ENCODE results near the gene DNAH3.
"Not testable (repeated sequence)": the region's sequence is repeated elsewhere in the genome, so short reads cannot be mapped to it uniquely, and the experiment has no call there.

The DNAH3 gene

DNA sequence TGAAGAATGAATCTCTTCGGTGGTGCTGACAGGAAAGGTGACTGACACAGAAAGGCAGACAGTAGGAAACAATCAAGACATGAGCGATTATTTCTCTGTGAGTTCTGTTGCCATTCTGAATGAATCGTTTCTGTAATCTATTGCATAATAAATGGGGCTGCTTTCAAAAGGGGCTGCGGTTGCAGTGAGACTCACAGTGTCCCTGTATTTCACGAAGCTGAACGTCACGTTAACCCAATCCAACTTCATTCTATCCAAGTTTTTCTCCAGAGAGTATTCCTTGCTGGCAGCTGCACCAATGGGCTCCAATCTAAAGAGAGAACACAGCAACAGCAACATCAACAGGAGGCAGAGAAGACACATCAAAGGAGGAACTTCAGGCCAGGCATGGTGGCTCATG, 75.4 kb downstream of the DNAH3 start:
- no peak for DNase-seq (ENCODE audit: low read depth in 3 of 3)

GRCh38 chr16:21072976-21073375, 77.7 kb downstream of the DNAH3 start:
- DNase-seq (ENCODE audit: low read depth in 3 of 3): no peak

- DNase-seq (ENCODE audit: low read depth in 3 of 3): no peak
Measured at GRCh38 chr16:21071741-21072140, 78.9 kb downstream of the DNAH3 start.

DNA sequence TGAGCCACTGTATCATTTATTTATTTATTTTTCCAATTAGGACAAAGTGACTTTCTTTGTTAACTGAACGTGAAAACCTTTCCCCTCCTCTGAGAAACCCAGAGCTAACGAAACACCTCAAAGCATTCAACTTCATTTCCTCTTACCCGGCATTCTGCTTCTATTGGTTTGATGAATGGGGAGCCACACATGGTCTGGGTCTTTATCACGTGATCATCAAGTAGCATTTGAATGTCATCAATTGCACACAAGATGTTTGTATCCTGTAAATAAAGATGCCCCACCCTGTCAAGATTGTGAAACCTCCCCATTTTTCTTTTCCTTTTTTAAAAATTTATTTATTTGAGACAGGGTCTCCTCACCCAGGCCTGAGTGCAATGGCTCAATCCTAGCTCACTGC, 80.1 kb downstream of the DNAH3 start:
- no peak for DNase-seq (ENCODE audit: low read depth in 3 of 3)

GRCh38 chr16:21069986-21070385, 80.7 kb downstream of the DNAH3 start:
- no peak for DNase-seq (ENCODE audit: low read depth in 3 of 3)

GRCh38 chr16:21064203-21064602, 86.4 kb downstream of the DNAH3 start:
- DNase-seq (ENCODE audit: low read depth in 3 of 3): no peak

DNA sequence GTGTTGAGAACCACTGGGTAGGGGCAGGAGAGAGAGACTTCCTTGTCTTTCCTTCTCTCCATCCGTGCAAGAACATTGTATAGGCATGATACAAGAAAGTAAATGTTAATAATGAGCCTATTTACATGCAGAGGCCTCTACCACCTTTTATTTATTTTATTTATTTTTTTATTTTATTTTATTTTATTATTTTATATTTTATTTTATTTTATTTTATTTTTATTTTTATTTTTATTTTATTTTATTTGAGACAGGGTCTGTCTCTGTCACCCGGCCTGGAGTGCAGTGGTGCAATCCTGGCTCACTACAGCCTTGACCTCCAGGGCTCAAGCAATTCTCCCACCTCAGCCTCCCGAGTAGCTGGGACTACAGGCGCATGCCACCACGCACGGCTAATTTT, 87.3 kb downstream of the DNAH3 start:
- not testable (repeated sequence) for DNase-seq (ENCODE audit: low read depth in 3 of 3)

- no peak for DNase-seq (ENCODE audit: low read depth in 3 of 3)
Measured at GRCh38 chr16:21060027-21060510, 90.6 kb downstream of the DNAH3 start.

DNA sequence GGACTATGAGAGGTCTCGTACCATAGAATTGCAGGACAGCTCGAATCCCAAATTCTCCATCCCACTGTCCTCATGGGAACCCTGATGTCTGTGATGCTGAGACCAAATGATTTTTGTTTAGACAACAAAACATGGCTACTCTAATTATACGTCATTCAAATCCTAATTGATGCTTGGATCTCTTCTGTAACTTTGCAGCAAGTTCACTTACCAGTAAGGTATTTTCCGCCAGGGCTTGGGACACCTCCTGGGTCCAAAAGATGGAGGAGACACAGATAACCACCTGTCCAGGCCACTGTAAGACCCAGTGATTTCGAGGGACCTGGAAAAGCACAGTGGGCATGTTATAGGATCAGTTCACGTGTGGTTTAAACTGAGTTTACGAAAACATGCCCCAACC, 92.8 kb downstream of the DNAH3 start:
- DNase-seq (ENCODE audit: low read depth in 3 of 3): no peak

DNA sequence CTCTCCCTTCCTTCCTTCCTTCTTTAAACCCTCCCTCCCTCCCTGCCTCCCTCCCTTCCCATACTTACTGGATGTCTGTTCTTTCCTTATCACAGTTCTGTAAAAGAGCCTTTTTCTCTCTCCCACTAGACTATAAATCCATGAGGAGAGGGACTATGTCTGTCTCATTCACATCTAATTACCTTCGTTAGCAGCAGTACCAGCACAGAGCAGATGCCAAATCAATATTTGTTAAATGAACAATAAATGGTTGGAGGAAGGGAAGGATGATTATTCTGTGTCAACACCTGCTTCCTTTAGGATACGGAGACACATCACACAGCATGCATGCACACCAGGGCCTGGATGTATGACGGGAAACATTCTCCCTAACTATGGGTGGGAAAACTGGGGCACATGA, 94.2 kb downstream of the DNAH3 start:
- DNase-seq (ENCODE audit: low read depth in 3 of 3): no peak

DNA sequence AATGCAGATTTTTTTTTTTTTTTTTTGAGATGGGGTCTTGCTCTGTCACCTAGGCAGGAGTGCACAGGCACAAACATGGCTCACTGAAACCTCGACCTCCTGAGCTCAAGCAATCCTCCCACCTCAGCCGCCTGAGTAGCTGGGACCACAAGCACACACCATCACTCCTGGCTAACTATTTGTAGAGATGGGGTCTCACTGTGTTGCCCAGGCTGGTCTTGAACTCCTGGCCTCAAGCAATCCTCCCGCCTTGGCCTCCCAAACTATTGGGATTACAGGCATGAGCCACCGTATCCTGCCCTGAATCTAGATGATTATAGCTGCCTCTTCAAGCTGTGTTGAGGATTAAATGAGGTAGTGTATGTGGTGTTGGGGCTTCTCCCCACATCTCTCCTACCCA, 94.9 kb downstream of the DNAH3 start:
- not testable (repeated sequence) for DNase-seq (ENCODE audit: low read depth in 3 of 3)

DNA sequence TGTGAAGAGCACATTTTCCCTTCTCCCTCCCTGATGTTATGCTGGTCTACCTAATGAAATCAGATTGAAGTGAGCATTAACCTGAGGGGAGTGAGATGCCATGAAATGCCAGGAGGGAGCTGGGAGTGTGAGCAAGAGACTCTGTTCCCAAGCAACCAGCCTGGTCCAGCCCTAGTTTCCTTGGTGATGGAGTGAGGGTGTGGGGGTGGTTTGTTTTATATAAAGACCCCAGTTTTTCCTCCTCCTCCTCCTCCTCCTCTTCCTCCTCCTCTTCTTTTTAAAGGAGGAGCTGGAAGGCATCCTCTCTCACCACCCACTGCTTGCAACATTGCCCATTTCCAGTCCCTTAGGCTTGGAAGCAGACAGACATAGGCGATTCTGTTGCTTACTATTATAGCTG, 97.1 kb downstream of the DNAH3 start:
- no peak for DNase-seq (ENCODE audit: low read depth in 3 of 3)

DNA sequence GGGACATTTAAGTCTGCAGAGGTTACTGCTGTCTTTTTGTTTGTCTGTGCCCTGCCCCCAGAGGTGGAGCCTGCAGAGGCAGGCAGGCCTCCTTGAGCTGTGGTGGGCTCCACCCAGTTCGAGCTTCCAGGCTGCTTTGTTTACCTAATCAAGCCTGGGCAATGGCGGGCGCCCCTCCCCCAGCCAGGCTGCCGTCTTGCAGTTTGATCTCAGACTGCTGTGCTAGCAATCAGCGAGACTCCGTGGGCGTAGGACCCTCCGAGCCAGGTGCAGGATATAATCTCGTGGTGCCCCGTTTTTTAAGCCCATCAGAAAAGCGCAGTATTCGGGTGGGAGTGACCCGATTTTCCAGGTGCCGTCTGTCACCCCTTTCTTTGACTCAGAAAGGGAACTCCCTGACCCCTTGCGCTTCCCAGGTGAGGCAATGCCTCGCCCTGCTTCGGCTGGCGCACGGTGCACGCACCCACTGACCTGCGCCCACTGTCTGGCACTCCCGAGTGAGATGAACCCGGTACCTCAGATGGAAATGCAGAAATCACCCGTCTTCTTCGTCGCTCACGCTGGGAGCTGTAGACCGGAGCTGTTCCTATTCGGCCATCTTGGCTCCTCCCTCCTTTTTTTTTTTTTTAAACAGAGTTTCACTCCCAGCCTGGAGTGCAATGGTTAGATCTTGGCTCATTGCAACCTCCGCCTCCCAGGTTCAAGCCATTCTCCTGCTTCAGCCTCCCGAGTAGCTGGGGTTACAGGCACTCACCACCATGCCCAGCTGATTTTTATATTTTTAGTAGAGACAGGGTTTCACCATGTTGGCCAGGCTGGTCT, 102.3 kb downstream of the DNAH3 start:
- DNase-seq (ENCODE audit: low read depth in 3 of 3): not testable (repeated sequence)

DNA sequence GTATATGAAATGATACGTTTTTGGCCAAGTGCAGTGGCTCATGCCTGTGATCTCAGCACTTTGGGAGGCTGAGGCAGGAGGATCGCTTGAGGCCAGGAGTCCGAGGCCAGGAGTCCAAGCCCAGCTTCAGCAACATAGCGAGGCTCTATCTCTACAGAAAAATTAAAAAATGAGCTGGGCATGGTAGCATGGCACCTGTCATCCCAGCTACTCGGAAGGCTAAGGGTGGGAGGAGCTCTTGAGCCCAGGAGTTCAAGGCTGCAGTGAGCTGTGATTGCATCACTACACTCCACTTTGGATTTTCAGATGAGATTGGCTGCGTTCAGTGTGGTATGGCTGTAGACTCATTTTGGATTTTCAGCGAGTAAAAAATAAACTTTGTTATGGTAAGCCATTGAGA, 112.4 kb downstream of the DNAH3 start:
- no peak for DNase-seq (ENCODE audit: low read depth in 3 of 3)

DNA sequence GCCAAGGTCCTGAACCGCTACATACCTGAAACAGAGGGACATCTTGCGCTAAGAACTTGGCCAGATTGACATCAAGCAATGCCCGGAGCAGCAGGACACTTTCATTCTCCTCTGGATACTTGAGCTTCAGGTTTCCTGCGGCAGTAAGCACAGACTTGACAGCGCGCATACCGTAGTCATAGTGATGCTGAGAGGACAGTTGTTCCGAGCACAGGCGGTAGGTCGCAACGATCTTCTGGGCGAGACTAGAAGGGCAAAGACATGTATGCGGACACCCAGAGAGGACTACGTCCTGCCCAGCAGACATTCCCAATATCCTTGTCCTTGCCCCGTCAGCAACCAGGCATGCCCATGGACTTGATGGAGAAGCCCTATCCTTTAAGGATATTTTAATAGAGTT, 112.9 kb downstream of the DNAH3 start:
- DNase-seq (ENCODE audit: low read depth in 3 of 3): no peak

DNA sequence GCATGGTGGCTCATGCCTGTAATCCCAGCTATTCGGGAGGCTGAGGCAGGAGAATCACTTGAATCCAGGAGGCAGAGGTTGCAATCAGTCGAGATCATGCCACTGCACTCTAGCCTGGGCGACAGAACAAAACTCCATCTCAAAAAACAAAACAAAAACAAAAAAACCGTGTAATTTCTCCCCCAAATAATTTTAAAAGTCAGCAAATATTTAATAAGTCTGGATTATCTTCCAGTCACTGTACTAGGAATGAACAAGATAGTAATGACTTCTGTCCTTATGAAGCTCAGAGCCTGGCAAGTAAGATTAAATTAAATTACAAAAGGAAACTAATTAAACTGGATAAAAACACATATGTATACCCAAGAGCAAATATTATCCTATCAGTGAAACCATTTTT, 113.5 kb downstream of the DNAH3 start:
- DNase-seq (ENCODE audit: low read depth in 3 of 3): no peak

DNA sequence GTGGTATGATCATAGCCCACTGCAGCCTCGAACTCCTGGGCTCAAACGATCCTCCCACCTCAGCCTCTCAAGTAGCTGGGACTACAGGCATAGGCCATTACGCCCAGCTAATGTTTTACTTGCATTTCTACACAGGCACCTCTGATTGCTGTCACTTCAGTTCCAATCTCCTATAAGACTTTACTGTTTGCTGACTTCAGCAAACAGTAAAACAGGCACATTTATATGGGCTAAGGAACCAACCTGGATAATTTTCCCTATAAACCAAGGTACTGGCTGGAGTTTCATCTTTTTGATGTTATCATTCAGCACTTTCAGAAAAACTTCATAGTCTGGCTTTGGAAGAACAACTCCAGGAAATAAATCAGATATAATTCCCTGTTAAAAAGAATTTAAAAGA, 114.2 kb downstream of the DNAH3 start:
- DNase-seq (ENCODE audit: low read depth in 3 of 3): no peak

DNA sequence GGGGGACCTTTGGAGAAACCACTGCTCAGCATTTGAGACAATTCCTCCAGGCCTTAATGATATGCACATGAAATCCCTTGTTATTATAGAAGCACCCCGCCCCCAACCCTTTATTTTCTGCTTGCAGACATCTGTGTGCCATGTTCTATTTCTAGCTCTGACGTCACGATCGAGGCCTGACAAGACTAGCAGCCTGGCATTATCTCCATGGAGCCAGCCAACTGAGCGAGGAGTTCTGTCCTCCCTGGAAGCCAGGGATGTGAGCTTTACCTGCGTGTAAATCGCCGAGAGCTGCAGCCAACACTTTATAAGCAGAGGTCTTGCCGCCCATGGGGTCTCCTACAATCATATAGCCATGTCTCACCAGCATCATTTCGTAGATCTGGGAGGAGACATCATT, 116.9 kb downstream of the DNAH3 start:
- DNase-seq (ENCODE audit: low read depth in 3 of 3): no peak

- DNase-seq (ENCODE audit: low read depth in 3 of 3): no peak
Measured at GRCh38 chr16:21033264-21033663, 117.4 kb downstream of the DNAH3 start.

GRCh38 chr16:21028728-21029127, 121.9 kb downstream of the DNAH3 start:
- no peak for DNase-seq (ENCODE audit: low read depth in 3 of 3)

- DNase-seq (ENCODE audit: low read depth in 3 of 3): no peak
Measured at GRCh38 chr16:21026846-21027245, 123.8 kb downstream of the DNAH3 start.

DNA sequence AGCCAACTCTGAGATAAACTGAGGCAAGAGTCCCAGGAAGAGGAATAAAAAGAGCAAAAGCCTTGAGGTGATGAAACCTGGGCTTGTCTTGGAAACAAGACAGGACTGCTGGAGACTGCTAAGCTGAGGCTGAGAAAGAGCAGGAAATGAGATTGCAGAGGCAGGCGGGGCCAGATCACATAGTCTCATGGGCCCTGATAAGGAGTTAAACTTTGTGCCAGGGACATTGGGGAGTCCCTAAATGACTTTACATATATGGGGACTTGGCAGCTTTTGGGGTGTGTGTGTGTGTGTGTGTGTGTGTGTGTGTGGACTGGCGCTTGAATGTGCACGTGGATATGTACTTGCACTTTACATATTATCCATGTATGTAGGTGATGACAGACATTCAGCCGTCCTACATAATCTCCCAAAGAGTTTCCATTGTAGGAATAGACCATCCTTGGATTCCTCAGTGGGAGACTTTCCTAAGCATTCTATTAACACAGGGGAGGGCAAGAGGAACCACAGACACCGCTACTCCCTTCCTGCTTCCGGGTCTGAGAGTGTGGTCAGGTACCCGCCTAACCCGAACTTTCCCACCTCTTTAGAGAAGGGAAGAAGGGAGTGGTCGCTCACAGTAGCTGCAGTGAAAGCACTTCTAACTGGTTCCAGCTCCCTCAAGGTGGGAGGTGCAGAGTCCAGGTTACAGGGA, 127.0 kb downstream of the DNAH3 start:
- DNase-seq (ENCODE audit: low read depth in 3 of 3): no peak

- no peak for DNase-seq (ENCODE audit: low read depth in 3 of 3)
Measured at GRCh38 chr16:21021316-21021715, 129.3 kb downstream of the DNAH3 start.
